Suprapubic skin (tissue), 4 donors: Measurements from ENCODE around the gene IL34. TPM values are rescaled to one million over a fixed set of nuclear protein-coding genes. Genes with fewer than 3 reads are reported as not detected.
A peak's percentile ranks its signal among the peaks of the same experiment; 100 is the strongest.

Experiments used
- DNase-seq, 2 donors: peaks; one replicate each; pipeline ENCODE4 v3.0.0-alpha.2; 2019; ENCODE audit warnings: low spot score in 2 of 2
- H3K27ac ChIP-seq: fragments of 200-600 bp; sonication (generic); one replicate; pipeline ENCODE4 v1.5.1; 2019
- H3K27me3 ChIP-seq: fragments of 200-600 bp; sonication (generic); one replicate; pipeline ENCODE4 v1.5.1; 2019
- H3K36me3 ChIP-seq: fragments of 200-600 bp; sonication (generic); one replicate; pipeline ENCODE4 v1.5.1; 2019
- H3K4me1 ChIP-seq: fragments of 200-600 bp; sonication (generic); one replicate; pipeline ENCODE4 v1.5.1; 2019
- H3K4me3 ChIP-seq: fragments of 200-600 bp; sonication (generic); one replicate; pipeline ENCODE4 v1.5.1; 2019; ENCODE audit warnings: mild to moderate bottlenecking
- H3K9me3 ChIP-seq: fragments of 200-600 bp; sonication (generic); one replicate; pipeline ENCODE4 v1.5.1; 2019
- EP300 ChIP-seq: sonication (generic); formaldehyde crosslinking; IDR thresholded peaks from one replicate; pipeline ENCODE4 v1.6.1; 2017; ENCODE audit warnings: antibody characterized with exemption
- POLR2A ChIP-seq, 2 donors: fragments of 450-650 bp; IDR thresholded peaks; one replicate each; pipeline ENCODE4 v1.6.1; 2017; ENCODE audit warnings: antibody characterized with exemption in 2 of 2, mild to moderate bottlenecking in 2 of 2, moderate library complexity in 2 of 2
- POLR2AphosphoS5 ChIP-seq, 3 donors: sonication (generic); formaldehyde crosslinking; IDR thresholded peaks; one replicate each; pipeline ENCODE4 v1.6.1; 2017; ENCODE audit warnings: antibody characterized with exemption in 3 of 3
- WGBS: methylation state at CpG from one replicate; pipeline ENCODE4 v1.1.5; 2018; 5-methylcytosine and 5-hydroxymethylcytosine counted together
- total RNA-seq, 4 donors: library from RNA; depleted of rRNA; stranded (reverse); fragments of >200 nt; gene quantifications; one replicate each; pipeline ENCODE4 v1.1.0, GENCODE V29; 2016
- TF ChIP-seq, protein P1 (sequence below), 2 donors: fragments of 200-600 bp in 1 of 2; fragments of 450-650 bp in 1 of 2; sonication (generic) in 1 of 2; IDR thresholded peaks; one replicate each; pipeline ENCODE4 v1.5.1; 2016 to 2019; ENCODE audit warnings: antibody characterized with exemption in 2 of 2, mild to moderate bottlenecking in 1 of 2, moderate library complexity in 1 of 2

The IL34 gene
- total RNA-seq, 4 donors from 2014 or later: 64.2 to 187 (median 92.5) TPM

DNA sequence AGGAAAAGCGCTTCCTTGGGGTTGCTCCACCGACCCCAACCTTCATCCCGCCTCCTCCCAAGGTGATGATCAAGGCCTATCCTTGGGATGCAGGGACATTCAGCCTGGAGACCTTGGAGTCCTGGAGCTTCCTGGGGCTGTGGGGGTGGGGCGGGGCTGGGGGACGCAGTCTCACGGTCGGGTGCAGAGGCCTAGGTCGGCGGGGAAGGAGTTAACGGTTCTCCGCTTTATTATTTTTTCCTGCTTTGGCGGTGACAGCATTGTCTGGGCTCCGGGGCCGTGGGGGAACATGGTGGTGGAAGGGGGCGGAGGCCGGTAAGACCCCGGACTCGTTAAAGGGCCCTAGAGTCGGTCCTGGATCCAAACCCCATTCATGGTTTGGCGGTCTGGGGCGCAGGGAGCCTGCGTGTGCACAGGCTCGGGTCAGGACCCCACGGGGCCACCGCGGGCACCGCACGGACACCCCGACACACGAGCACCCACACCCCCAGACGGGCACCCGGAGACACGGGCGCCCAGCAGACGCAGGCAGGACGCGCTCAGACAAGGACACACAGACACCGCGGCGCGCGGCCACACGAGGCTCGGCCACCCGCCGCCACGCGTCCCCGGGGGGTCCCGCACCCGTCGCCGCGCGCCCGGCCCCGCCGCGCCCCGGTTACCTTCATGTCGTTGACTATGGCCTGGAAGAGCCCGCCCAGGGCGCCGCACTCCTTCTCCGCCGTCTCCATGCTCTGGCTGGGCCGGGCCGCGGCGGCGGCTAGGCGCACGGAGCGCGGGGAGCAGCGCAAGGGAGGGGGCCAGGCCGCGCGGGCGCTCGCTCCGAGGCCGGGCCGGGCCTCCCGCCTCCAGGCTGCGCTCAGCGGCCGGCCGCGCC lies 38.9 kb downstream of the IL34 start:
- H3K4me3 ChIP-seq: peak overlapping the region; percentile 85
- H3K36me3 ChIP-seq: peaks cover 2% of the 10 kb centered on the region
- no peaks in the 10 kb centered on the region for H3K9me3 ChIP-seq
- no peaks in the 10 kb centered on the region for H3K27me3 ChIP-seq
- TF ChIP-seq, protein P1, sequence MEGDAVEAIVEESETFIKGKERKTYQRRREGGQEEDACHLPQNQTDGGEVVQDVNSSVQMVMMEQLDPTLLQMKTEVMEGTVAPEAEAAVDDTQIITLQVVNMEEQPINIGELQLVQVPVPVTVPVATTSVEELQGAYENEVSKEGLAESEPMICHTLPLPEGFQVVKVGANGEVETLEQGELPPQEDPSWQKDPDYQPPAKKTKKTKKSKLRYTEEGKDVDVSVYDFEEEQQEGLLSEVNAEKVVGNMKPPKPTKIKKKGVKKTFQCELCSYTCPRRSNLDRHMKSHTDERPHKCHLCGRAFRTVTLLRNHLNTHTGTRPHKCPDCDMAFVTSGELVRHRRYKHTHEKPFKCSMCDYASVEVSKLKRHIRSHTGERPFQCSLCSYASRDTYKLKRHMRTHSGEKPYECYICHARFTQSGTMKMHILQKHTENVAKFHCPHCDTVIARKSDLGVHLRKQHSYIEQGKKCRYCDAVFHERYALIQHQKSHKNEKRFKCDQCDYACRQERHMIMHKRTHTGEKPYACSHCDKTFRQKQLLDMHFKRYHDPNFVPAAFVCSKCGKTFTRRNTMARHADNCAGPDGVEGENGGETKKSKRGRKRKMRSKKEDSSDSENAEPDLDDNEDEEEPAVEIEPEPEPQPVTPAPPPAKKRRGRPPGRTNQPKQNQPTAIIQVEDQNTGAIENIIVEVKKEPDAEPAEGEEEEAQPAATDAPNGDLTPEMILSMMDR (IDR thresholded peaks at IDR 0.05): no peak
- TF ChIP-seq EP300 (no peak), POLR2AphosphoS5 (IDR thresholded peaks at IDR 0.05) (no peak), POLR2A (IDR thresholded peaks at IDR 0.05) (no peak)
- no peak for DNase-seq
- H3K27ac ChIP-seq: peak overlapping the region; percentile 91
- peaks cover 94% of the 10 kb centered on the region for H3K4me1 ChIP-seq
- WGBS: 3% methylated on average over 18 of the region's 90 CpGs

DNA sequence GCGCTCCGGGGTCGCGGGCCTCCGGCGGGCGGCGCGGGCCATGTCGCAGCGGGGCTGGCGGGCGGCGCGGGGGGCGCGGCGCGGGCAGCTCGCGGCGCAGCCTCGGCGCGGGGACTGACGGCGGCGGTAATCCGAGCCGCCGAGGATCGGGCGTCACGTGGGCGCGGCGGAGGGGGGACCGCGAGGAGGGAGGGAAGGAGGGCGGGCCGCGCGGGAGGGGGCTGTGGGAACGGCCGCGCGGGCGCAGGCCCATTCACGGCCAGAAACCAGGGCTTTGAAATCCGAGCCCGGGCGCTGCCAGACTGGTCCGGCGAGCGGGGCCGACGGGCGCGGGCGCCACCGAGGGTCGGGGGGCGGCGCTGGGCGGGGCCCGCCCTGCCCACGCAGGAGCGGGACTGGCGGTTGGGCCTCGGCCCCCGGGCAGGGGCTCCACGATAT lies 39.6 kb downstream of the IL34 start, which contains the start of gene MTSS2:
TSS of gene MTSS2 (minus strand) at position 116 of the 438 bp plus-strand sequence. CDS start 262 bp downstream, outside the sequence.
- Histone ChIP-seq H3K27me3 (no peaks in the 10 kb centered on the region), H3K9me3 (no peaks in the 10 kb centered on the region), H3K4me3 (peak within 1 kb of the TSS; percentile 85), H3K36me3 (no peaks in the 10 kb centered on the region), H3K27ac (peak within 1 kb of the TSS; percentile 91), H3K4me1 (peaks cover 94% of the 10 kb centered on the region)
- TF ChIP-seq, protein P1 (IDR thresholded peaks at IDR 0.05): peak in 1 of 2 donors; percentile 1
- TF ChIP-seq POLR2AphosphoS5 (IDR thresholded peaks at IDR 0.05): no peak
- no peak for TF ChIP-seq EP300
- peak in 1 of 2 donors; percentile 11 for TF ChIP-seq POLR2A (IDR thresholded peaks at IDR 0.05)
- peak in 1 of 2 donors; percentile 93 for DNase-seq
- 0% methylated on average over 1 of the region's 72 CpGs for WGBS

DNA sequence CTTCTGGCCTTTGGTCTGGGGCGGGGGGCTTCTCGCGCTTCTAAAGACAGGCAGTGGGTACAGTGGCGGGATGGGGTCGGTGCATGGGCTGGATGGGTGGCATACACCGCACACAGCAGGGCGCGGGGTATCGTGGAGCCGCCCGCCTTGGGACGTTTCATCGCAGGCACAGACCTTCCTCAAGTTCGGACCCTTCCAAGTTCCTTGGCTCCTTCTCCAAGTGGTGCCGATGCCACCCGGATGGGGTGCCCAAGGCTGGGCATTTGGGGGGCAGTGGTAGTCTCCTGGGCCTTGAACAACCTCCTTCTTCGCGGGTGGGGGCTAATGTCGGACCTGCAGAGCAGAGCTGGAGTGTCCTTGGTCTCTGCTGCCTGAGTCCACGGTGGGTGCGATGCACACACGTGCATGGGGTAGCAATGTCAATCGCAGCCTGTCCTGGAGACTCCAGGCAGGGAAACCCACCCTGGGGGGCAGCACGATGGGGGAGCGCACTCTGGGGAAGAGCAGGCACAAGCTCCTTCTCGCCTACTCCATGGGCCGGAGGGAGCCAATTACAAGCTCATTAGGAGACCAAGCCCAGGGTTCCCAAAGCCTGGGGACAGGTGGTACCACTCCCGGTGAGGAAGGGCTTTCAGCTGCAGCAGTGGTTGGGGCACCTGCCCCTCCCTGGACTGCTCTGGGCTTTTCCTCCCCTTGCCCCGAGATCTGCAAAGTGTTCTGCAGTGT lies 40.2 kb downstream of the IL34 start:
- Histone ChIP-seq H3K4me3 (peak overlapping the region; percentile 85), H3K27me3 (no peaks in the 10 kb centered on the region), H3K36me3 (no peaks in the 10 kb centered on the region), H3K9me3 (no peaks in the 10 kb centered on the region), H3K27ac (peak overlapping the region; percentile 91), H3K4me1 (peaks cover 94% of the 10 kb centered on the region)
- DNase-seq: no peak
- 53% methylated on average over 3 of the region's 29 CpGs for WGBS
- no peak for TF ChIP-seq POLR2A (IDR thresholded peaks at IDR 0.05)
- TF ChIP-seq, protein P1 (IDR thresholded peaks at IDR 0.05): no peak
- no peak for TF ChIP-seq EP300
- TF ChIP-seq POLR2AphosphoS5 (IDR thresholded peaks at IDR 0.05): no peak

DNA sequence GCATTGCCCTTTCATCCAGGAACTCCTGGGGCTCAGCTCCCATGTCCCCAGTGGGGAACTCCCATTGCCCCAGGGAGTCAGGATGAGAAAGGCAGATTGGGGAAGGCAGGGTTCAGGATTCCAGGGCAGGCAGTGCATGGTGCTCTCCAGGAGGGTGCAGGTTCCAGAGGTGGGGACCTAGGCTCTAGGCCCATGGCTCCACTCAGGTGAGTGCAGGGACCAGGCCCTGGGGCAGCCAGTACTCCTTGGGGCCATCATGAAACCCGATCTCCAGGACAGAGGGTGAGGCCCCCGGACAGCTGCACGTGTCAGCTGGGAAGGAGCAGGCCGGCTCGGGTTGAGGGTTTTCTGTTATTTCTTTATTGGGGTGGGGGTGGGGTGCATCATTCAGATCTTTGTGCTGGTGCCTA lies 40.7 kb downstream of the IL34 start:
- DNase-seq: no peak
- no peak overlapping the region for H3K4me3 ChIP-seq
- H3K36me3 ChIP-seq: no peaks in the 10 kb centered on the region
- no peaks in the 10 kb centered on the region for H3K27me3 ChIP-seq
- H3K9me3 ChIP-seq: no peaks in the 10 kb centered on the region
- peak overlapping the region; percentile 91 for H3K27ac ChIP-seq
- H3K4me1 ChIP-seq: peaks cover 94% of the 10 kb centered on the region
- TF ChIP-seq, protein P1 (IDR thresholded peaks at IDR 0.05): no peak
- TF ChIP-seq EP300: no peak
- no peak for TF ChIP-seq POLR2AphosphoS5 (IDR thresholded peaks at IDR 0.05)
- no peak for TF ChIP-seq POLR2A (IDR thresholded peaks at IDR 0.05)
- 33% methylated on average over 5 of the region's 5 CpGs for WGBS
